HEK293 (cell line): Measurements from ENCODE around the gene PHLDB2.

Experiments used
- PBX3 ChIP-seq: sonication (generic); formaldehyde crosslinking; IDR thresholded peaks from 2 replicates; pipeline ENCODE4 v1.8.1; 2022; ENCODE audit warnings: mild to moderate bottlenecking, moderate library complexity, missing genetic modification reagents
- ZNF302 ChIP-seq: fragments of 450-650 bp; formaldehyde crosslinking; IDR thresholded peaks from 2 replicates; pipeline ENCODE4 v1.5.1; 2016; ENCODE audit warnings: missing biosample characterization, missing genetic modification characterization, low read depth
- ZNF335 ChIP-seq: fragments of 450-650 bp; formaldehyde crosslinking; conservative IDR thresholded peaks from 2 replicates; pipeline ENCODE4 v1.5.1; 2016; ENCODE audit warnings: missing biosample characterization, missing genetic modification characterization

- no peak for TF ChIP-seq ZNF335 (tag by site-specific recombination)
- TF ChIP-seq ZNF302 (tag by site-specific recombination), result no peak
- no peak for TF ChIP-seq PBX3 (CRISPR knock-in tag)
Observed at GRCh38 chr3:111984636-111985298, 125.7 kb downstream of the PHLDB2 start.
